ENCODE data around the gene LATS1.

Gene LATS1

GRCh38 chr6:149648148-149649145 is 69.5 kb downstream of the LATS1 start, which contains the start of gene KATNA1:
TSS of gene KATNA1 (minus strand) at chr6:149648714. CDS start at chr6:149638547, 10,167 bp downstream.
- peak; percentile 88 for DNase-seq

GRCh38 chr6:149646599-149646998 is 71.3 kb downstream of the LATS1 start:
- DNase-seq: no peak

- no peak for DNase-seq
Observed at GRCh38 chr6:149642829-149643580, 74.9 kb downstream of the LATS1 start.

- DNase-seq: no peak
Observed at GRCh38 chr6:149636124-149636523, 81.8 kb downstream of the LATS1 start.

GRCh38 chr6:149634315-149634714 is 83.6 kb downstream of the LATS1 start:
- DNase-seq: no peak

GRCh38 chr6:149628875-149629510 is 88.9 kb downstream of the LATS1 start:
- DNase-seq: no peak

GRCh38 chr6:149627672-149628071 is 90.2 kb downstream of the LATS1 start:
- DNase-seq: no peak

- no peak for DNase-seq
Observed at GRCh38 chr6:149615805-149616204, 102.1 kb downstream of the LATS1 start.

GRCh38 chr6:149614337-149614736 is 103.6 kb downstream of the LATS1 start:
- DNase-seq: no peak

- no peak for DNase-seq
Observed at GRCh38 chr6:149608381-149608982, 109.4 kb downstream of the LATS1 start.

Measured in NCI-H1105 (cell line).